ENCODE measurements around the gene TNS1.

The TNS1 gene

GRCh38 chr2:217944923-217945322 lies 57.9 kb downstream of the TNS1 start:
- Histone ChIP-seq H3K9me3 (no peaks in the 10 kb centered on the region), H3K4me3 (no peak overlapping the region), H3K36me3 (replicated peaks) (no peaks in the 10 kb centered on the region), H3K27me3 (ENCODE audit: low read depth) (peaks cover 5% of the 10 kb centered on the region; the same call in 1 of the 2 replicates), H3K4me1 (no peaks in the 10 kb centered on the region)
- no peak for DNase-seq (ENCODE audit: low spot score in 2 of 2)
- in situ Hi-C loops (cut with MboI; ENCODE audit: low sequenced_read_pairs): no loop called here

- H3K27me3 ChIP-seq (ENCODE audit: low read depth): peaks cover 5% of the 10 kb centered on the region; the same call in 1 of the 2 replicates
- DNase-seq (ENCODE audit: low spot score in 2 of 2): no peak
- in situ Hi-C loops (cut with MboI; ENCODE audit: low sequenced_read_pairs): no loop called here
- no peaks in the 10 kb centered on the region for H3K4me1 ChIP-seq
- no peaks in the 10 kb centered on the region for H3K36me3 ChIP-seq (replicated peaks)
- H3K4me3 ChIP-seq: no peak overlapping the region
- H3K9me3 ChIP-seq: no peaks in the 10 kb centered on the region
Observed at GRCh38 chr2:217944366-217944765, 58.4 kb downstream of the TNS1 start.

- peak; percentile 31 to 67 for DNase-seq (ENCODE audit: low spot score in 2 of 2)
- no peaks in the 10 kb centered on the region for H3K4me1 ChIP-seq
Observed at GRCh38 chr2:217943446-217944321, 59.1 kb downstream of the TNS1 start.

GRCh38 chr2:217942731-217943335 lies 60.0 kb downstream of the TNS1 start:
- Histone ChIP-seq H3K36me3 (replicated peaks) (no peaks in the 10 kb centered on the region), H3K27me3 (ENCODE audit: low read depth) (peaks cover 5% of the 10 kb centered on the region; the same call in 1 of the 2 replicates), H3K9me3 (no peaks in the 10 kb centered on the region), H3K4me3 (no peak overlapping the region), H3K4me1 (no peaks in the 10 kb centered on the region)
- no peak for DNase-seq (ENCODE audit: low spot score in 2 of 2)
- in situ Hi-C loops (cut with MboI; ENCODE audit: low sequenced_read_pairs): no loop called here

More at GRCh38 chr2:217943446-217944321, 59.1 kb downstream of the TNS1 start:
- H3K9me3 ChIP-seq: no peaks in the 10 kb centered on the region
- in situ Hi-C loops (cut with MboI; ENCODE audit: low sequenced_read_pairs): no loop called here
- no peaks in the 10 kb centered on the region for H3K36me3 ChIP-seq (replicated peaks)
- peaks cover 5% of the 10 kb centered on the region; the same call in 1 of the 2 replicates for H3K27me3 ChIP-seq (ENCODE audit: low read depth)
- no peak overlapping the region for H3K4me3 ChIP-seq

GRCh38 chr2:217941886-217942728 lies 60.7 kb downstream of the TNS1 start:
- Histone ChIP-seq H3K27me3 (ENCODE audit: low read depth) (no peaks in the 10 kb centered on the region), H3K36me3 (replicated peaks) (no peaks in the 10 kb centered on the region), H3K9me3 (no peaks in the 10 kb centered on the region), H3K4me1 (no peaks in the 10 kb centered on the region), H3K4me3 (no peak overlapping the region)
- no peak for DNase-seq (ENCODE audit: low spot score in 2 of 2)
- in situ Hi-C loops (cut with MboI; ENCODE audit: low sequenced_read_pairs): no loop called here

- H3K9me3 ChIP-seq: no peaks in the 10 kb centered on the region
- H3K4me1 ChIP-seq: no peaks in the 10 kb centered on the region
- H3K4me3 ChIP-seq: no peak overlapping the region
- no peak for DNase-seq (ENCODE audit: low spot score in 2 of 2)
- H3K27me3 ChIP-seq (ENCODE audit: low read depth): no peaks in the 10 kb centered on the region
- no peaks in the 10 kb centered on the region for H3K36me3 ChIP-seq (replicated peaks)
- in situ Hi-C loops (cut with MboI; ENCODE audit: low sequenced_read_pairs): no loop called here
Observed at GRCh38 chr2:217941339-217941738, 61.5 kb downstream of the TNS1 start.

GRCh38 chr2:217940261-217941220 lies 62.3 kb downstream of the TNS1 start:
- Histone ChIP-seq H3K36me3 (replicated peaks) (no peaks in the 10 kb centered on the region), H3K27me3 (ENCODE audit: low read depth) (no peaks in the 10 kb centered on the region), H3K9me3 (no peaks in the 10 kb centered on the region), H3K4me3 (no peak overlapping the region), H3K4me1 (no peaks in the 10 kb centered on the region)
- DNase-seq (ENCODE audit: low spot score in 2 of 2): no peak
- in situ Hi-C loops (cut with MboI; ENCODE audit: low sequenced_read_pairs): no loop called here

GRCh38 chr2:217939629-217940245 lies 63.1 kb downstream of the TNS1 start:
- no peak for DNase-seq (ENCODE audit: low spot score in 2 of 2)
- no peaks in the 10 kb centered on the region for H3K4me1 ChIP-seq

GRCh38 chr2:217939220-217939619 lies 63.6 kb downstream of the TNS1 start:
- H3K4me3 ChIP-seq: no peak overlapping the region
- no peaks in the 10 kb centered on the region for H3K9me3 ChIP-seq
- no peaks in the 10 kb centered on the region for H3K27me3 ChIP-seq (ENCODE audit: low read depth)
- no peaks in the 10 kb centered on the region for H3K4me1 ChIP-seq
- in situ Hi-C loops (cut with MboI; ENCODE audit: low sequenced_read_pairs): no loop called here
- DNase-seq (ENCODE audit: low spot score in 2 of 2): no peak
- H3K36me3 ChIP-seq (replicated peaks): no peaks in the 10 kb centered on the region

More at GRCh38 chr2:217939629-217940245, 63.1 kb downstream of the TNS1 start:
- Histone ChIP-seq H3K4me3 (no peak overlapping the region), H3K27me3 (ENCODE audit: low read depth) (no peaks in the 10 kb centered on the region), H3K36me3 (replicated peaks) (no peaks in the 10 kb centered on the region), H3K9me3 (no peaks in the 10 kb centered on the region)
- in situ Hi-C loops (cut with MboI; ENCODE audit: low sequenced_read_pairs): no loop called here

- Histone ChIP-seq H3K9me3 (no peaks in the 10 kb centered on the region), H3K36me3 (replicated peaks) (no peaks in the 10 kb centered on the region), H3K4me1 (no peaks in the 10 kb centered on the region), H3K4me3 (no peak overlapping the region), H3K27me3 (ENCODE audit: low read depth) (no peaks in the 10 kb centered on the region)
- in situ Hi-C loops (cut with MboI; ENCODE audit: low sequenced_read_pairs): no loop called here
- no peak for DNase-seq (ENCODE audit: low spot score in 2 of 2)
Observed at GRCh38 chr2:217938036-217938435, 64.8 kb downstream of the TNS1 start.

GRCh38 chr2:217937446-217937845 lies 65.3 kb downstream of the TNS1 start:
- no peak overlapping the region for H3K4me3 ChIP-seq
- no peaks in the 10 kb centered on the region for H3K9me3 ChIP-seq
- H3K27me3 ChIP-seq (ENCODE audit: low read depth): no peaks in the 10 kb centered on the region
- DNase-seq (ENCODE audit: low spot score in 2 of 2): no peak
- in situ Hi-C loops (cut with MboI; ENCODE audit: low sequenced_read_pairs): no loop called here
- no peaks in the 10 kb centered on the region for H3K4me1 ChIP-seq
- H3K36me3 ChIP-seq (replicated peaks): no peaks in the 10 kb centered on the region

GRCh38 chr2:217936952-217937351 lies 65.8 kb downstream of the TNS1 start:
- H3K4me3 ChIP-seq: no peak overlapping the region
- H3K9me3 ChIP-seq: no peaks in the 10 kb centered on the region
- H3K27me3 ChIP-seq (ENCODE audit: low read depth): no peaks in the 10 kb centered on the region
- in situ Hi-C loops (cut with MboI; ENCODE audit: low sequenced_read_pairs): no loop called here
- no peaks in the 10 kb centered on the region for H3K4me1 ChIP-seq
- DNase-seq (ENCODE audit: low spot score in 2 of 2): no peak
- H3K36me3 ChIP-seq (replicated peaks): no peaks in the 10 kb centered on the region
